Measurements from ENCODE around the gene AP5S1. TPM values are rescaled to one million over a fixed set of nuclear protein-coding genes. Genes with fewer than 3 reads are reported as not detected.

Gene AP5S1
- total and polyA plus RNA-seq, 2 experiments from 2014 or later: 20.5 to 25.0 TPM

- Histone ChIP-seq H3K4me1 (ENCODE audit: insufficient read depth) (0 out of 2 replicates have a peak, but pooled peaks cover 12% of the 10 kb centered on the region), H2AFZ (no peak overlapping the region), H3K79me2 (ENCODE audit: insufficient read depth) (peaks cover 41% of the 10 kb centered on the region), H4K20me1 (ENCODE audit: insufficient read depth) (no peaks in the 10 kb centered on the region), H3F3A (ENCODE audit: insufficient read depth) (no peaks in the 10 kb centered on the region), H3K4me3 (peak overlapping the region; percentile 85), H3K36me3 (ENCODE audit: low read depth) (no peaks in the 10 kb centered on the region; the same call in 1 of the 2 replicates), H3K9ac (peak overlapping the region; percentile 94), H3K27ac (no peak overlapping the region), H3K9me2 (ENCODE audit: insufficient read depth) (no peaks in the 10 kb centered on the region), H3K4me2 (ENCODE audit: unreplicated experiment) (peak overlapping the region; percentile 75), H3K9me3 (ENCODE audit: low read depth) (no peaks in the 10 kb centered on the region), H3K27me3 (replicated peaks; ENCODE audit: insufficient read depth) (no peaks in the 10 kb centered on the region)
- DNase-seq: no peak
- no peak for TF ChIP-seq EZH2 (IDR thresholded peaks at IDR 0.05; ENCODE audit: insufficient read depth, poor library complexity, severe bottlenecking)
- TF ChIP-seq EZH2phosphoT487 (IDR thresholded peaks at IDR 0.05; ENCODE audit: insufficient read depth, low read depth): no peak
- in situ Hi-C loops (cut with MboI): no loop called here
- WGBS, 2 experiments (ENCODE audit: low coverage in 1 of 2, low lambda C conversion rate in 2 of 2, missing lambda C conversion rate in 2 of 2): 55 to 56% methylated on average over 15 to 19 of the region's 19 CpGs
These were observed 22.6 kb upstream of the AP5S1 start for GRCh38 chr20:3797592-3798372.

- 68 to 79% methylated on average over 5 of the region's 5 CpGs for WGBS, 2 experiments (ENCODE audit: low coverage in 1 of 2, low lambda C conversion rate in 2 of 2, missing lambda C conversion rate in 2 of 2)
- in situ Hi-C loops (cut with MboI): no loop called here
- no peaks in the 10 kb centered on the region; the same call in 1 of the 2 replicates for H3K36me3 ChIP-seq (ENCODE audit: low read depth)
- H3F3A ChIP-seq (ENCODE audit: insufficient read depth): no peaks in the 10 kb centered on the region
- H2AFZ ChIP-seq: no peak overlapping the region
- 0 out of 2 replicates have a peak, but pooled peaks cover 12% of the 10 kb centered on the region for H3K4me1 ChIP-seq (ENCODE audit: insufficient read depth)
- H3K4me2 ChIP-seq (ENCODE audit: unreplicated experiment): peak overlapping the region; percentile 75
- TF ChIP-seq EZH2phosphoT487 (IDR thresholded peaks at IDR 0.05; ENCODE audit: insufficient read depth, low read depth): no peak
- H3K79me2 ChIP-seq (ENCODE audit: insufficient read depth): peaks cover 41% of the 10 kb centered on the region
- H3K27ac ChIP-seq: no peak overlapping the region
- peak overlapping the region; percentile 94; the same call in 1 of the 2 replicates for H3K9ac ChIP-seq
- no peaks in the 10 kb centered on the region for H3K9me2 ChIP-seq (ENCODE audit: insufficient read depth)
- H3K27me3 ChIP-seq (replicated peaks; ENCODE audit: insufficient read depth): no peaks in the 10 kb centered on the region
- H3K9me3 ChIP-seq (ENCODE audit: low read depth): no peaks in the 10 kb centered on the region
- no peak for DNase-seq
- no peaks in the 10 kb centered on the region for H4K20me1 ChIP-seq (ENCODE audit: insufficient read depth)
- peak overlapping the region; percentile 85 for H3K4me3 ChIP-seq
These were observed 22.0 kb upstream of the AP5S1 start for GRCh38 chr20:3798373-3798768.

DNA sequence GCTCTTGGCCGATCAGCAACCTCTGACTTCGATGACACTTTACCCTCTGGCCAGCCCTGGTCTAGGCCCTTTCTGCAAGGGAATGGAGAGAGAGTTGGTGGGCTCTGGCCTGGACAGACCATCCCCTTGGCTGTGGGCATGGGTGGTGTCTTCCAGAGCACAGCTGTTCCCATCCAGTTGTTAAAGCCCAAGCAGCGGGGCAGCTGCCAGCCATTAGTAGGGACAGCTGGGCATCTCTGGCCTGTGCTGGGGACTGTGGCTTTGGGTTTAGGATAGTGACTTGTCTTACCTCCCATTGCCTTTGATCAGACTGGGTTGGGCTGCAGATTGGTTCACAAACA, 21.5 kb upstream of the AP5S1 start:
- Histone ChIP-seq H3K9me3 (ENCODE audit: low read depth) (no peaks in the 10 kb centered on the region), H3K4me3 (no peak overlapping the region), H3K27me3 (replicated peaks; ENCODE audit: insufficient read depth) (no peaks in the 10 kb centered on the region), H3K4me1 (ENCODE audit: insufficient read depth) (0 out of 2 replicates have a peak, but pooled peaks cover 12% of the 10 kb centered on the region), H4K20me1 (ENCODE audit: insufficient read depth) (no peaks in the 10 kb centered on the region), H3K9ac (peak overlapping the region; percentile 94; the same call in 1 of the 2 replicates), H3K27ac (no peak overlapping the region), H3K9me2 (ENCODE audit: insufficient read depth) (no peaks in the 10 kb centered on the region), H2AFZ (no peak overlapping the region), H3K4me2 (ENCODE audit: unreplicated experiment) (no peak overlapping the region), H3F3A (ENCODE audit: insufficient read depth) (no peaks in the 10 kb centered on the region), H3K79me2 (ENCODE audit: insufficient read depth) (peaks cover 41% of the 10 kb centered on the region), H3K36me3 (ENCODE audit: low read depth) (no peaks in the 10 kb centered on the region; the same call in 1 of the 2 replicates)
- DNase-seq: no peak
- WGBS, 2 experiments (ENCODE audit: low coverage in 1 of 2, low lambda C conversion rate in 2 of 2, missing lambda C conversion rate in 2 of 2): 92 to 93% methylated on average over 3 of the region's 3 CpGs
- TF ChIP-seq EZH2phosphoT487 (IDR thresholded peaks at IDR 0.05; ENCODE audit: insufficient read depth, low read depth): no peak
- no peak for TF ChIP-seq EZH2 (IDR thresholded peaks at IDR 0.05; ENCODE audit: insufficient read depth, poor library complexity, severe bottlenecking)
- in situ Hi-C loops (cut with MboI): no loop called here

GRCh38 chr20:3800256-3800877, 20.0 kb upstream of the AP5S1 start:
- peaks cover 41% of the 10 kb centered on the region for H3K79me2 ChIP-seq (ENCODE audit: insufficient read depth)

More at GRCh38 chr20:3800256-3800877, 20.0 kb upstream of the AP5S1 start:
- Histone ChIP-seq H3K4me2 (ENCODE audit: unreplicated experiment) (no peak overlapping the region), H3K9me2 (ENCODE audit: insufficient read depth) (no peaks in the 10 kb centered on the region), H2AFZ (no peak overlapping the region), H3K36me3 (ENCODE audit: low read depth) (no peaks in the 10 kb centered on the region; the same call in 1 of the 2 replicates), H3K27me3 (replicated peaks; ENCODE audit: insufficient read depth) (no peaks in the 10 kb centered on the region), H3K4me3 (no peak overlapping the region), H4K20me1 (ENCODE audit: insufficient read depth) (no peaks in the 10 kb centered on the region), H3F3A (ENCODE audit: insufficient read depth) (peaks cover 4% of the 10 kb centered on the region), H3K4me1 (ENCODE audit: insufficient read depth) (peaks cover 16% of the 10 kb centered on the region; the same call in 1 of the 2 replicates), H3K9ac (no peak overlapping the region), H3K27ac (no peak overlapping the region), H3K9me3 (ENCODE audit: low read depth) (no peaks in the 10 kb centered on the region)
- 89 to 91% methylated on average over 18 of the region's 18 CpGs for WGBS, 2 experiments (ENCODE audit: low coverage in 1 of 2, low lambda C conversion rate in 2 of 2, missing lambda C conversion rate in 2 of 2)
- no peak for DNase-seq
- in situ Hi-C loops (cut with MboI): no loop called here
- TF ChIP-seq EZH2phosphoT487 (IDR thresholded peaks at IDR 0.05; ENCODE audit: insufficient read depth, low read depth) (no peak), EZH2 (IDR thresholded peaks at IDR 0.05; ENCODE audit: insufficient read depth, poor library complexity, severe bottlenecking) (no peak)
